ENCODE results near the gene ADAM12. TPM values are rescaled to one million over a fixed set of nuclear protein-coding genes. Genes with fewer than 3 reads are reported as not detected.

ADAM12 gene
- total and polyA plus RNA-seq, 2 experiments from 2014 or later = 0.13 to 0.87 TPM

DNA sequence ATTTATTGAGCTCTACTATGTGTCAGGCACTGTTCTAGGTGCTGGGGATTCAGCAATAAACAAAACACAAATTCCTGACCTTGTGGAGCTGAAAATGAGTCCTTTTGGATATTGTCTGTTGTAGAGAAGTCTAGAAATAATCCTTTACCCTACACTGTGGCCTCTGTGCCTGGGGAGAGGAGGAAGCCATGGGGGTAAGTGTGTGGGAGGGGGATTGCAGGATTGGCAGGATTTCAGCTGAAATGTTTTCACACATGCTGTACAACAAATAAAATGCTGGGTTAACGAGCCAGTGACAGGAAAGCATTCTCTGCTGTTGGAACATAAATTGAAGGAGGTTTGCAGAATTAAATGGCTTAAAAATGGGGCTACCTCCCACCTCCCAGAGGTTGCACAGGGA is 302.5 kb downstream of the ADAM12 start:
- H3K4me1 ChIP-seq (ENCODE audit: insufficient read depth) = no peaks in the 10 kb centered on the region
- H2AFZ ChIP-seq = no peak overlapping the region

More for the DNA sequence above, 302.5 kb downstream of the ADAM12 start:
- Histone ChIP-seq H3K27me3 (ENCODE audit: insufficient read depth) (no peaks in the 10 kb centered on the region), H3K4me2 (no peak overlapping the region), H3K27ac (ENCODE audit: low read depth) (no peak overlapping the region), H3K9me2 (ENCODE audit: insufficient read depth) (peaks cover 4% of the 10 kb centered on the region; the same call in 1 of the 2 replicates), H3K36me3 (ENCODE audit: insufficient read depth) (no peaks in the 10 kb centered on the region), H3K79me2 (replicated peaks; ENCODE audit: insufficient read depth) (no peaks in the 10 kb centered on the region), H3K4me3 (no peak overlapping the region), H4K20me1 (replicated peaks; ENCODE audit: insufficient read depth) (no peaks in the 10 kb centered on the region), H3F3A (replicated peaks; ENCODE audit: low read depth) (no peaks in the 10 kb centered on the region)
- H3K4me3 Mint-ChIP-seq = no peak overlapping the region
- ATAC-seq (no peak), DNase-seq (ENCODE audit: low spot score) (no peak)
- peaks cover 11% of the 10 kb centered on the region for H3K27me3 Mint-ChIP-seq (ENCODE audit: insufficient read depth, low read depth, poor library complexity)
- H3K27ac Mint-ChIP-seq = no peak overlapping the region
- TF ChIP-seq CTCF (conservative IDR thresholded peaks at IDR 0.05; ENCODE audit: low read depth in 2 of 2) (no peak), ZNF114 (CRISPR knock-in tag; IDR thresholded peaks at IDR 0.05) (no peak), STAT1 (IDR thresholded peaks at IDR 0.05; ENCODE audit: unreplicated experiment) (no peak), JUNB (IDR thresholded peaks at IDR 0.05; ENCODE audit: unreplicated experiment) (no peak), EZH2phosphoT487 (IDR thresholded peaks at IDR 0.05; ENCODE audit: unreplicated experiment) (no peak), CREB1 (CRISPR knock-in tag; IDR thresholded peaks at IDR 0.05; ENCODE audit: low read depth) (no peak), REST (IDR thresholded peaks at IDR 0.05; ENCODE audit: unreplicated experiment) (no peak), ZNF462 (CRISPR knock-in tag; IDR thresholded peaks at IDR 0.05) (no peak), EZH2 (IDR thresholded peaks at IDR 0.05; ENCODE audit: low read depth, unreplicated experiment) (no peak), NANOG (IDR thresholded peaks at IDR 0.05; ENCODE audit: borderline replicate concordance) (no peak), ETS1 (IDR thresholded peaks at IDR 0.05) (no peak), POLR2AphosphoS5 (IDR thresholded peaks at IDR 0.05; ENCODE audit: low read depth) (no peak), ZNF331 (CRISPR knock-in tag; IDR thresholded peaks at IDR 0.05; ENCODE audit: low read depth) (no peak)
- H3K4me1 Mint-ChIP-seq = peaks cover 6% of the 10 kb centered on the region
- no peaks in the 10 kb centered on the region for H3K36me3 Mint-ChIP-seq (ENCODE audit: low read depth)
- H3K9me3 Mint-ChIP-seq = no peaks in the 10 kb centered on the region
